DND-41 (cell line): ENCODE data around the gene NANS.

Experiments used
- EZH2 ChIP-seq: IDR thresholded peaks from 3 replicates; pipeline ENCODE4 v1.6.1; 2012; ENCODE audit warnings: borderline replicate concordance, low read depth, mild to moderate bottlenecking, moderate library complexity, low read length, inconsistent platforms; ENCODE audit not compliant: severe bottlenecking
- TF ChIP-seq, protein P1 (sequence below): IDR thresholded peaks from 2 replicates; pipeline ENCODE4 v1.5.1; 2012; ENCODE audit warnings: borderline replicate concordance, low read length, moderate library complexity, mild to moderate bottlenecking; ENCODE audit not compliant: poor library complexity, severe bottlenecking; ENCODE audit errors: extremely low read depth

DNA sequence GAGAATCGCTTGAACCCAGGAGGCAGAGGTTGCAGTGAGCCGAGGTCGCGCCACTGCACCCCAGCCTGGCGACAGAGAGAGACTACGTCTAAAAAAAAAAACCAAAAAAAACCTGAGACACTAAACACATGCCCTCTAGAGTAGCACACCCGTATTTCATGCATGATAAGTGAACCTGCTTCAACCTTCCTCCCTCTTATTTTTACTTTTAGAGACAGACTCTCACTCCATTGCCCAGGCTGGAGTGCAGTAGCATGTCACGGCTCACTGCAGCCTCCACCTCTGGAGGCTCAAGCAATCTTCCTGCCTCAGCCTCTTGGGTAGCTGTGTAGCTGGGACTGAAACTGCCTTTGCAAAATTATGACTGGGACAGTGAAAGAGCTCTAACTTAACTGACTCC, 17.6 kb upstream of the NANS start:
- TF ChIP-seq, protein P1, sequence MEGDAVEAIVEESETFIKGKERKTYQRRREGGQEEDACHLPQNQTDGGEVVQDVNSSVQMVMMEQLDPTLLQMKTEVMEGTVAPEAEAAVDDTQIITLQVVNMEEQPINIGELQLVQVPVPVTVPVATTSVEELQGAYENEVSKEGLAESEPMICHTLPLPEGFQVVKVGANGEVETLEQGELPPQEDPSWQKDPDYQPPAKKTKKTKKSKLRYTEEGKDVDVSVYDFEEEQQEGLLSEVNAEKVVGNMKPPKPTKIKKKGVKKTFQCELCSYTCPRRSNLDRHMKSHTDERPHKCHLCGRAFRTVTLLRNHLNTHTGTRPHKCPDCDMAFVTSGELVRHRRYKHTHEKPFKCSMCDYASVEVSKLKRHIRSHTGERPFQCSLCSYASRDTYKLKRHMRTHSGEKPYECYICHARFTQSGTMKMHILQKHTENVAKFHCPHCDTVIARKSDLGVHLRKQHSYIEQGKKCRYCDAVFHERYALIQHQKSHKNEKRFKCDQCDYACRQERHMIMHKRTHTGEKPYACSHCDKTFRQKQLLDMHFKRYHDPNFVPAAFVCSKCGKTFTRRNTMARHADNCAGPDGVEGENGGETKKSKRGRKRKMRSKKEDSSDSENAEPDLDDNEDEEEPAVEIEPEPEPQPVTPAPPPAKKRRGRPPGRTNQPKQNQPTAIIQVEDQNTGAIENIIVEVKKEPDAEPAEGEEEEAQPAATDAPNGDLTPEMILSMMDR, result no peak
- TF ChIP-seq EZH2, result no peak
